H9 (cell line): ENCODE measurements around the gene ENO3. TPM values are rescaled to one million over a fixed set of nuclear protein-coding genes. Genes with fewer than 3 reads are reported as not detected.

Experiments
- DNase-seq: peaks from one replicate; pipeline ENCODE4 v3.0.0-alpha.2; 2017
- H2AFZ ChIP-seq: one replicate; pipeline ENCODE4 v1.6.1; 2013; ENCODE audit warnings: mild to moderate bottlenecking, low read length, control low read depth, moderate library complexity
- H2AK5ac ChIP-seq: 2 replicates; pipeline ENCODE4 v1.6.1; 2013; ENCODE audit warnings: low read length, control low read depth, mixed read lengths; ENCODE audit not compliant: insufficient read length
- H2BK120ac ChIP-seq: one replicate; pipeline ENCODE4 v1.6.1; 2013; ENCODE audit warnings: low read depth, mild to moderate bottlenecking, low read length, control low read depth, inconsistent platforms; ENCODE audit not compliant: poor library complexity, severe bottlenecking
- H2BK12ac ChIP-seq: 2 replicates; pipeline ENCODE4 v1.6.1; 2013; ENCODE audit warnings: low read length, control low read depth, mixed read lengths, low read depth; ENCODE audit not compliant: insufficient read length
- H2BK15ac ChIP-seq: 2 replicates; pipeline ENCODE4 v1.6.1; 2013; ENCODE audit warnings: low read depth, low read length, control low read depth
- H2BK20ac ChIP-seq: one replicate; pipeline ENCODE4 v1.6.1; 2013; ENCODE audit warnings: low read depth, mild to moderate bottlenecking, low read length, control low read depth, inconsistent platforms; ENCODE audit not compliant: poor library complexity, severe bottlenecking
- H2BK5ac ChIP-seq: 2 replicates; pipeline ENCODE4 v1.6.1; 2013; ENCODE audit warnings: low read length, control low read depth, mixed read lengths; ENCODE audit not compliant: insufficient read length
- H3K14ac ChIP-seq: 2 replicates; pipeline ENCODE4 v1.6.1; 2013; ENCODE audit warnings: low read length, control low read depth; ENCODE audit not compliant: insufficient read depth
- H3K18ac ChIP-seq: 2 replicates; pipeline ENCODE4 v1.6.1; 2013; ENCODE audit warnings: low read depth, mild to moderate bottlenecking, mixed read lengths, low read length, control low read depth; ENCODE audit not compliant: insufficient read length
- H3K23ac ChIP-seq: 2 replicates; pipeline ENCODE4 v1.6.1; 2013; ENCODE audit warnings: low read length, control low read depth, mixed read lengths, low read depth; ENCODE audit not compliant: insufficient read length
- H3K23me2 ChIP-seq: 2 replicates; pipeline ENCODE4 v1.6.1; 2013; ENCODE audit warnings: low read depth, mild to moderate bottlenecking, mixed read lengths, low read length, control low read depth; ENCODE audit not compliant: insufficient read length, poor library complexity, severe bottlenecking
- H3K27ac ChIP-seq: 2 replicates; pipeline ENCODE4 v1.5.1; 2013; ENCODE audit warnings: low read length, control low read depth, mixed read lengths, low read depth; ENCODE audit not compliant: insufficient read length
- H3K27me3 ChIP-seq: 2 replicates; pipeline ENCODE4 v1.6.1; 2013; ENCODE audit warnings: low read length, control low read depth, inconsistent platforms; ENCODE audit not compliant: insufficient read depth
- H3K4ac ChIP-seq: 2 replicates; pipeline ENCODE4 v1.6.1; 2013; ENCODE audit warnings: low read depth, mild to moderate bottlenecking, control low read depth, inconsistent platforms, low read length, moderate library complexity
- H3K4me1 ChIP-seq: 2 replicates; pipeline ENCODE4 v1.6.1; 2013; ENCODE audit warnings: low read length, control low read depth, inconsistent platforms; ENCODE audit not compliant: insufficient read depth
- H3K4me2 ChIP-seq: 2 replicates; pipeline ENCODE4 v1.6.1; 2013; ENCODE audit warnings: low read length, control low read depth, mixed read lengths; ENCODE audit not compliant: insufficient read length, insufficient read depth
- H3K56ac ChIP-seq: 2 replicates; pipeline ENCODE4 v1.6.1; 2013; ENCODE audit warnings: low read depth, mild to moderate bottlenecking, mixed read lengths, low read length, control low read depth; ENCODE audit not compliant: insufficient read length
- H3K79me1 ChIP-seq: 2 replicates; pipeline ENCODE4 v1.6.1; 2013; ENCODE audit warnings: low read depth, mild to moderate bottlenecking, moderate library complexity, low read length, control low read depth, inconsistent platforms; ENCODE audit not compliant: insufficient read depth, poor library complexity, severe bottlenecking
- H3K79me2 ChIP-seq: 2 replicates; pipeline ENCODE4 v1.6.1; 2013; ENCODE audit warnings: low read length, control low read depth, inconsistent platforms; ENCODE audit not compliant: insufficient read depth
- H3K9ac ChIP-seq: 2 replicates; pipeline ENCODE4 v1.6.1; 2013; ENCODE audit warnings: low read length, control low read depth, mixed read lengths; ENCODE audit not compliant: insufficient read length; ENCODE audit errors: extremely low read depth
- H3K9me3 ChIP-seq: one replicate; pipeline ENCODE4 v1.6.1; 2013; ENCODE audit warnings: low read depth, low read length, inconsistent platforms; ENCODE audit not compliant: control insufficient read depth
- H3T11ph ChIP-seq: one replicate; pipeline ENCODE4 v1.6.1; 2013; ENCODE audit warnings: mild to moderate bottlenecking, low read length, control low read depth, inconsistent platforms
- H4K20me1 ChIP-seq: one replicate; pipeline ENCODE4 v1.6.1; 2013; ENCODE audit not compliant: control insufficient read depth, insufficient read length, insufficient read depth
- H4K5ac ChIP-seq: 2 replicates; pipeline ENCODE4 v1.6.1; 2013; ENCODE audit warnings: low read depth, mild to moderate bottlenecking, mixed read lengths, low read length, control low read depth; ENCODE audit not compliant: insufficient read length
- H4K8ac ChIP-seq: replicated peaks from 2 replicates; pipeline ENCODE4 v1.6.1; 2013; ENCODE audit warnings: low read length, control low read depth, mixed read lengths, low read depth; ENCODE audit not compliant: insufficient read length
- H4K91ac ChIP-seq: 2 replicates; pipeline ENCODE4 v1.6.1; 2013; ENCODE audit warnings: low read depth, mild to moderate bottlenecking, moderate library complexity, mixed read lengths, low read length, control low read depth; ENCODE audit not compliant: insufficient read length
- H3K27ac Mint-ChIP-seq, 3 experiments: 2 replicates in 2 of 3; 3 replicates in 1 of 3; pipeline ENCODE4 v1.8.0; 2020 to 2021; ENCODE audit warnings: mixed read lengths in 3 of 3, mild to moderate bottlenecking in 1 of 3, moderate library complexity in 1 of 3
- H3K27me3 Mint-ChIP-seq: 2 replicates; pipeline ENCODE4 v1.8.0; 2021; ENCODE audit warnings: low read depth, mild to moderate bottlenecking, moderate library complexity, mixed read lengths
- H3K36me3 Mint-ChIP-seq, 3 experiments: 2 replicates in 2 of 3; 3 replicates in 1 of 3; pipeline ENCODE4 v1.8.0; 2020 to 2021; ENCODE audit warnings: low read depth in 3 of 3, mixed read lengths in 3 of 3; ENCODE audit not compliant: insufficient read depth in 1 of 3
- H3K4me1 Mint-ChIP-seq, 2 experiments: 2 replicates each; pipeline ENCODE4 v1.8.0; 2020; ENCODE audit warnings: mixed read lengths in 2 of 2
- H3K4me3 Mint-ChIP-seq, 2 experiments: 2 replicates in 1 of 2; 3 replicates in 1 of 2; pipeline ENCODE4 v1.8.0; 2020 to 2021; ENCODE audit warnings: mild to moderate bottlenecking in 2 of 2, mixed read lengths in 2 of 2, moderate library complexity in 1 of 2
- H3K9me3 Mint-ChIP-seq, 2 experiments: 2 replicates in 1 of 2; 3 replicates in 1 of 2; pipeline ENCODE4 v1.8.0; 2020; ENCODE audit warnings: mild to moderate bottlenecking in 2 of 2, mixed read lengths in 2 of 2, moderate library complexity in 1 of 2
- CTCF ChIP-seq: fragments of 200-600 bp; sonication (generic); conservative IDR thresholded peaks from 3 replicates; pipeline ENCODE4 v1.8.0; 2021; ENCODE audit warnings: antibody characterized with exemption, mild to moderate bottlenecking
- WGBS: extraction: QIAGEN DNeasy Blood & Tissue Kit; methylation state at CpG from one replicate; pipeline ENCODE4 v1.1.7; 2013; ENCODE audit warnings: missing lambda C conversion rate, low lambda C conversion rate, mixed read lengths; ENCODE audit not compliant: insufficient read length; ENCODE audit errors: extremely low coverage; 5-methylcytosine and 5-hydroxymethylcytosine counted together
- total RNA-seq: library from RNA; stranded (reverse); gene quantifications from 2 replicates; pipeline ENCODE4 v1.2.1, GENCODE V29; 2021

The ENO3 gene
- total RNA-seq, 1 experiment from 2014 or later = 25.4 TPM

DNA sequence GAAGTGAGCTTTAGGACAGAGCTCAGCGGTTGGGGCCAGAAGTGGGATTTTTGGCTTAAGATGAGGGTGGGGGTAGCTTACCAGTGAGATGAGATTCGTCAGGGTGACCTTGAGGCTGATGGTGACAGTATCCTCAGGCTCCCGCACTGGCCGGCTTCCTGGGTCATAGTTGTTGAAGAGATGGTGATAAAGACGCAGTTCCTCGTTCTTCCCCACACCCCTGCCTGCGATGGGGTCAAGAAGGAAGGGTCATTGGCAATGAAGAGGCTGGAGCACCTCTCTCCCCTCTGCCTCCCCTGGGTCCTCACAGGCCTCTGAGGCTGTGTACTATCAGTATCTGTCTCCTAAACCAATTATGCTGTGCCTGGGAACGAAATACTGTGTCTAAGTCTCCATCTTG, 48.4 kb upstream of the ENO3 start:
- Histone ChIP-seq H4K8ac (no peak overlapping the region), H3K27me3 (no peaks in the 10 kb centered on the region), H2BK5ac (no peak overlapping the region), H3K23me2 (peaks cover 12% of the 10 kb centered on the region), H3K4me1 (peaks cover 3% of the 10 kb centered on the region; the same call in 1 of the 2 replicates), H3K4ac (no peak overlapping the region), H2BK12ac (no peak overlapping the region), H3K9ac (no peak overlapping the region), H2BK20ac (no peak overlapping the region), H3K9me3 (no peaks in the 10 kb centered on the region), H2BK15ac (no peak overlapping the region), H3K56ac (no peak overlapping the region), H4K5ac (no peak overlapping the region), H2AK5ac (no peak overlapping the region), H3K23ac (no peak overlapping the region), H4K91ac (no peak overlapping the region), H3K79me2 (no peaks in the 10 kb centered on the region), H2AFZ (no peak overlapping the region), H3K14ac (no peak overlapping the region), H3K27ac (no peak overlapping the region), H3K4me2 (no peak overlapping the region), H3K18ac (no peak overlapping the region), H3K79me1 (no peaks in the 10 kb centered on the region), H3T11ph (no peak overlapping the region), H2BK120ac (no peak overlapping the region), H4K20me1 (no peaks in the 10 kb centered on the region)
- Mint-ChIP-seq H3K27me3 (peaks cover 16% of the 10 kb centered on the region), H3K27ac (no peak overlapping the region; a peak in 2 of 7 replicates), H3K36me3 (no peaks in the 10 kb centered on the region; a peak in 2 of 7 replicates), H3K4me1 (peaks cover 10 to 24% of the 10 kb centered on the region in 2 experiments), H3K4me3 (no peak overlapping the region), H3K9me3 (no peaks in the 10 kb centered on the region)
- TF ChIP-seq CTCF = no peak
- no CpG with 5 or more reads among the region's 8 CpGs for WGBS
- no peak for DNase-seq
